Mucosa of descending colon (tissue), 3 donors: ENCODE results near the gene ASB13. TPM values are rescaled to one million over a fixed set of nuclear protein-coding genes. Genes with fewer than 3 reads are reported as not detected.

ENCODE experiments used
- ATAC-seq: fragments of 200-7000 bp; cut with Tn5 transposase; one replicate; pipeline ENCODE4 v1.9.1; 2020; ENCODE audit warnings: mild to moderate bottlenecking, moderate library complexity
- DNase-seq, 3 donors: peaks; one replicate each; pipeline ENCODE4 v3.0.0-alpha.2; 2020
- H3K36me3 ChIP-seq: fragments of 200-600 bp; one replicate; pipeline ENCODE4 v1.8.0; 2021; ENCODE audit warnings: low read depth, mild to moderate bottlenecking
- H3K4me1 ChIP-seq: fragments of 200-600 bp; one replicate; pipeline ENCODE4 v1.8.0; 2021; ENCODE audit warnings: low read depth, mild to moderate bottlenecking
- H3K4me3 ChIP-seq: fragments of 200-600 bp; one replicate; pipeline ENCODE4 v1.8.0; 2021; ENCODE audit warnings: mild to moderate bottlenecking
- H3K9me3 ChIP-seq: fragments of 200-600 bp; one replicate; pipeline ENCODE4 v1.8.0; 2021; ENCODE audit warnings: mild to moderate bottlenecking
- intact Hi-C, 2 donors: fragments of 100-400 bp; cut with DNase I in 1 of 2; cut with micrococcal nuclease in 1 of 2; formaldehyde crosslinking; loops; one replicate each; pipeline versions ENCODE4 v1.11.0 to v1.11.1; 2022; cut with DNase I, micrococcal nuclease
- total RNA-seq, 3 donors: library from RNA; stranded (reverse); fragmentation: NEBNext Ultra II Directional in 2 of 3; extraction: Animal tissue kit (Norgen Biotek cat#: 25700) in 2 of 3; gene quantifications; one replicate each; pipeline versions ENCODE4 v1.2.1 to v1.2.4, GENCODE V29; 2021 to 2023
- TF ChIP-seq, protein P1 (sequence below): fragments of 200-600 bp; IDR thresholded peaks from one replicate; pipeline ENCODE4 v1.8.0; 2022; ENCODE audit warnings: antibody characterized with exemption, mild to moderate bottlenecking
- donor health status: DM: no; HTN: no; CAD: no; lungs with moderate emphysema.
- donor health status: DM: no; HTN: no; CAD: no.
- donor health status: DM: no; HTN: yes; CAD: no.

ASB13 gene
- total RNA-seq, 3 donors from 2014 or later = 34.6 to 76.1 (median 50.5) TPM

- DNase-seq = peak in 1 of 3 donors; percentile 27
- TF ChIP-seq, protein P1, sequence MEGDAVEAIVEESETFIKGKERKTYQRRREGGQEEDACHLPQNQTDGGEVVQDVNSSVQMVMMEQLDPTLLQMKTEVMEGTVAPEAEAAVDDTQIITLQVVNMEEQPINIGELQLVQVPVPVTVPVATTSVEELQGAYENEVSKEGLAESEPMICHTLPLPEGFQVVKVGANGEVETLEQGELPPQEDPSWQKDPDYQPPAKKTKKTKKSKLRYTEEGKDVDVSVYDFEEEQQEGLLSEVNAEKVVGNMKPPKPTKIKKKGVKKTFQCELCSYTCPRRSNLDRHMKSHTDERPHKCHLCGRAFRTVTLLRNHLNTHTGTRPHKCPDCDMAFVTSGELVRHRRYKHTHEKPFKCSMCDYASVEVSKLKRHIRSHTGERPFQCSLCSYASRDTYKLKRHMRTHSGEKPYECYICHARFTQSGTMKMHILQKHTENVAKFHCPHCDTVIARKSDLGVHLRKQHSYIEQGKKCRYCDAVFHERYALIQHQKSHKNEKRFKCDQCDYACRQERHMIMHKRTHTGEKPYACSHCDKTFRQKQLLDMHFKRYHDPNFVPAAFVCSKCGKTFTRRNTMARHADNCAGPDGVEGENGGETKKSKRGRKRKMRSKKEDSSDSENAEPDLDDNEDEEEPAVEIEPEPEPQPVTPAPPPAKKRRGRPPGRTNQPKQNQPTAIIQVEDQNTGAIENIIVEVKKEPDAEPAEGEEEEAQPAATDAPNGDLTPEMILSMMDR = no peak
- no peak for ATAC-seq
- no peaks in the 10 kb centered on the region for H3K36me3 ChIP-seq
- intact Hi-C loops = loop anchor here (5.0 kb wide), 1 partner anchor 177 kb away; no protein-coding TSS in a partner anchor
- H3K4me1 ChIP-seq = peaks cover 11% of the 10 kb centered on the region
- no peaks in the 10 kb centered on the region for H3K9me3 ChIP-seq
- H3K4me3 ChIP-seq = no peak overlapping the region
Observed at GRCh38 chr10:5619362-5620211, 46.8 kb downstream of the ASB13 start.

GRCh38 chr10:5618829-5619228, 47.6 kb downstream of the ASB13 start:
- Histone ChIP-seq H3K4me1 (peaks cover 17% of the 10 kb centered on the region), H3K4me3 (no peak overlapping the region), H3K36me3 (no peaks in the 10 kb centered on the region), H3K9me3 (no peaks in the 10 kb centered on the region)
- TF ChIP-seq, protein P1 = no peak
- ATAC-seq (no peak), DNase-seq (peak in 1 of 3 donors; percentile 33)
- intact Hi-C loops = no loop called here

DNA sequence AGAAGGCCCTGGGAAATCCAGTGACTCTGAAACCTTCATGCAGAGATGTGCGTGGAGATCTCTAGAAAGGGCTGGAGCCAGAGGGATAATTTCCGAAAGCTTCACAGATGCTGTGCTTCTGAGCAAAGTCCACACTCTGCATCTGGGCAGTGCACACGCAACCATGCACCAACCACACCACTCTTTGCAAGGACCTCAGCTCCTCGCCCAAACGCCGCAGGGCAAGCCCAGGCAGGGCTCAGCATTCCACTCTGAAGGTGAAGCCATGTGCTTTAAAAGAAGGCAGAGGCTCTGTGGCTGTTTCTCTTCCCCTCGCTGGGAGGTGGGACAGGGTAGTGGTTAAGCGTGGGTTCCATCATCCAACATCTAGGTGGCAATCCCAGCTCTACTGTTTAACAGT, 48.4 kb downstream of the ASB13 start:
- no peak overlapping the region for H3K4me3 ChIP-seq
- intact Hi-C loops = no loop called here
- no peaks in the 10 kb centered on the region for H3K36me3 ChIP-seq
- no peak for ATAC-seq
- TF ChIP-seq, protein P1 = no peak
- H3K4me1 ChIP-seq = peaks cover 14% of the 10 kb centered on the region
- no peak for DNase-seq
- H3K9me3 ChIP-seq = no peaks in the 10 kb centered on the region

GRCh38 chr10:5617521-5617920, 48.9 kb downstream of the ASB13 start:
- TF ChIP-seq, protein P1 = no peak
- intact Hi-C loops = no loop called here
- Histone ChIP-seq H3K4me1 (peaks cover 12% of the 10 kb centered on the region), H3K4me3 (no peak overlapping the region), H3K36me3 (no peaks in the 10 kb centered on the region), H3K9me3 (no peaks in the 10 kb centered on the region)
- ATAC-seq (no peak), DNase-seq (no peak)

GRCh38 chr10:5616836-5617235, 49.6 kb downstream of the ASB13 start:
- Histone ChIP-seq H3K9me3 (no peaks in the 10 kb centered on the region), H3K4me3 (no peak overlapping the region), H3K36me3 (no peaks in the 10 kb centered on the region), H3K4me1 (peaks cover 12% of the 10 kb centered on the region)
- intact Hi-C loops = no loop called here
- TF ChIP-seq, protein P1 = no peak
- no peak for DNase-seq
- ATAC-seq = no peak
